Caki2 (cell line): ENCODE results near the gene CIAO2A. TPM values are rescaled to one million over a fixed set of nuclear protein-coding genes. Genes with fewer than 3 reads are reported as not detected.
"Not testable (repeated sequence)": the region's sequence is repeated elsewhere in the genome, so short reads cannot be mapped to it uniquely, and the experiment has no call there.

Experiments
- DNase-seq: peaks from one replicate; pipeline ENCODE4 v3.0.0-alpha.2; 2015; ENCODE audit warnings: low read depth
- in situ Hi-C: cut with HindIII; loops from 2 replicates; pipeline ENCODE4 v1.10.0; 2016; ENCODE audit warnings: low sequenced_read_pairs, low pct_unique_long_range_greater_than_20kb, mixed read lengths
- total RNA-seq: library from RNA; depleted of rRNA; stranded (reverse); fragments of >200 nt; shearing (Covaris generic); gene quantifications from 2 replicates; pipeline ENCODE4 v1.2.3, GENCODE V29; 2014; ENCODE audit warnings: low replicate concordance

The CIAO2A gene
- total RNA-seq, 1 experiment from 2014 or later: 139 TPM

DNA sequence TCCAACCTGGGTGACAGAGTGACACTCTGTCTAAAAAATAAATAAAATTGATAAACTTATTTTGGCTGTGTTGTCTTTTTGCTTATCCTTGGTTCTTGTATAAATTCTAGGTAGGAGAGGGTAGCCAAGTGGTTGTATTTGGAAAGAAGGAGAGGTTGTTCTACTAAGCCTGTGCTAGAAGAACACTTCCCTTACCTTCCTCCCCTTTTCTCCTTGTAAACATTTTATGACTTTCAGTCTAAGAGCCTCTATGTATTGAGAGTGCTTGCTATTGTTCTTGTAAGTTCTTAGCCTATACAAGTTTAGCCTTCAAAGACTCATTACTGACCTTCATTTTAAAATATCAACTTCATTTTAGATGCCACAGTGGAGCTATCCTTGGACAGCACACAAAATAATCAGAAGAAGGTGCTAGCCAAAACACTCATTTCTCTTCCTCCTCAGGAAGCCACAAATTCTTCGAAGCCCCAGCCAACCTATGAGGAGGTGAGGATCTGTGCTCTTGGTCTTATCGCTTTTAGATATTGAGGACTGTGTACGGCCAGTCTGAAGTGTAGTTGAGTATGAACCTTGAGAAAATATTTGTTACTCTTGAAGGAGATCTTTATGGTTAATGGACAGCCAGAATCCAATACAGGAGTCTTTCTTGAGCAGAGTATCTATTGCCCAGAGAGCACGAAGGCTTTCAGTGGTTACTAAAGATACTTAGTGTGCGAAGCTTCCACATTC lies 24.3 kb upstream of the CIAO2A start:
- in situ Hi-C loops: no loop called here
- DNase-seq: no peak

GRCh38 chr15:64112904-64113303 lies 19.3 kb upstream of the CIAO2A start:
- in situ Hi-C loops: no loop called here
- DNase-seq: no peak

DNA sequence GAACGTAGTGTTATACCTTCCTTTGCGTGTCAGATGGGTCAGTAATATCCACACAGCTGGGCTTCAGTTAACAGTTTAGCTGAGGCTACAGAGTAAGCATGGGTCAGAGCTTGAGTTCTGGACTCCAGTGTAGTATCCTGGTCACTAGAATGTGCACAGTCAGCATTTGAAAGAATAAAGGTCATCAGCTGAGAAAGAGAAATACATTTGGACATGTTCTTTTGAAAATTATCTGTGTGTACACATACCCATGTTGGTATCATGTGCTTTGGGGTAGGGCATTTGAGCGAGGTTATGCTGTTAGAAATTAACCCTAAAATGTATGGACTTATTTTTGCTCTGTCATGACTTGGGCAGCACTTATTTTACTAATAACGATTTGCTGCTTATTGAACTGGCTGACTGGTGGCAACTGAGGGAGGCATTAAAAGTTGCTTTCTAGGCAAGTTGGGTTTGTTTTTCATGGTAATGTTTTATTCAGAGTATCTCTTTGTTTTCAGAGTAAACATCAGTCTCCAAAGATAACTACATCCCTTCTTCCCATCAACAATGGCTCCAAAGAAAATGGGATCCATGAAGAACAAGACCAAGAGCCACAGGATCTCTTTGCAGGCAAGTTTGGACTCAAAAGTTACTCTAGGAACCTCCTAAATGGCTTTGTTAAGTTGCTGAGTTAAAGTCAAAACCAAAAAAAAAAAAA lies 18.6 kb upstream of the CIAO2A start:
- no peak for DNase-seq
- in situ Hi-C loops: no loop called here

GRCh38 chr15:64111679-64112050 lies 18.0 kb upstream of the CIAO2A start:
- in situ Hi-C loops: no loop called here
- no peak for DNase-seq

- in situ Hi-C loops: no loop called here
- no peak for DNase-seq
These were observed 17.5 kb upstream of the CIAO2A start for GRCh38 chr15:64110950-64111678.

- in situ Hi-C loops, DNase-seq: not testable (repeated sequence)
These were observed 16.6 kb upstream of the CIAO2A start for GRCh38 chr15:64110108-64110701.

GRCh38 chr15:64107337-64107736 lies 13.7 kb upstream of the CIAO2A start:
- in situ Hi-C loops: no loop called here
- DNase-seq: no peak

DNA sequence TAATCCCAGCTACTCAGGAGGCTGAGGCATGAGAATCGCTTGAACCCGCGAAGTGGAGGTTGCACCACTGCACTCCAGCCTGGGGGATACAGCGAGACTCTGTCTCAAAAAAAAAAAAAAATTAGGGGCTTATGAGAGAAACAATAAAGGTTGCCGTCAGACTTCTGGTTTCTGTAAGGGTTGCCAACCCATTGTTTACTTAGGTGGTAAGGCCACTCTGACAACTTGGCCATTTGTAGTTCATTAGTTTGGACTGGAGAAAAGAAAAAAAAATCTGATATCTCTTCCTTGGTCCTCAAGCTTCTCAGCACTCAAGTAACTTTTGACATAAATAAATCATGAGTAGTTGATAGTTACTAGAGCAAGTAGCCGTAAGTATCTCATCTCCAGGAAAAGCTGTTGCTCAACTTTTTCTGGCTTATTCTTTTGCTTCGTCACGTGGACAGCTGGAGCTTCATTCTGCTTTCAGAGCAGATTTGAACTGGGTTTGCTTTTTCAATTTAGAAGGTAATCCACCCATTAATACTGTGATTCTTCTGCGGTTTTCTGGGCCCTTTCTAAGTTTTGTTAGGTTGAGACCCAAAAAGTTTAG lies 11.6 kb upstream of the CIAO2A start:
- DNase-seq: no peak
- in situ Hi-C loops: no loop called here

- in situ Hi-C loops: no loop called here
- DNase-seq: no peak
These were observed 8.9 kb upstream of the CIAO2A start for GRCh38 chr15:64102497-64102896.

- DNase-seq: no peak
- in situ Hi-C loops: no loop called here
These were observed 7.3 kb upstream of the CIAO2A start for GRCh38 chr15:64100958-64101357.

DNA sequence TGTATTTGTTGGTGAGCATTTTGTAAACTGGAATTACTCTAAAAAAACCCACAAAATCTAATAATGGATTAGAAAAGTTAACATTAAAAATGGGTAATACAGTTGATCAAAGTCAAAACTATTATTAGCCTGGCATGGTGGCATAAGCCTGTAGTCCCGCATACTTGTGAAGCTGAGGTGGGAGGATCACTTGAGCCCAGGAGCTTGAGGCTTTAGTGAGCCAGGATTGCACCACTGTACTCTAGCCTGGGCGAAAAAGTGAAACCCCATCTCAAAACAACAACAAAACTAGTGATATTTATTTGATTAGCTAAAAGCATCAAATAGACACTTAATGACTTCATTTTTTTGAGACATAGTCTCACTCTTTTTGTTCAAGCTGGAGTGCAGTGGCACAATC lies 5.7 kb upstream of the CIAO2A start:
- DNase-seq: no peak
- in situ Hi-C loops: no loop called here

- in situ Hi-C loops: no loop called here
- peak; percentile 32 for DNase-seq
These were observed 3.2 kb upstream of the CIAO2A start for GRCh38 chr15:64096668-64097384.

DNA sequence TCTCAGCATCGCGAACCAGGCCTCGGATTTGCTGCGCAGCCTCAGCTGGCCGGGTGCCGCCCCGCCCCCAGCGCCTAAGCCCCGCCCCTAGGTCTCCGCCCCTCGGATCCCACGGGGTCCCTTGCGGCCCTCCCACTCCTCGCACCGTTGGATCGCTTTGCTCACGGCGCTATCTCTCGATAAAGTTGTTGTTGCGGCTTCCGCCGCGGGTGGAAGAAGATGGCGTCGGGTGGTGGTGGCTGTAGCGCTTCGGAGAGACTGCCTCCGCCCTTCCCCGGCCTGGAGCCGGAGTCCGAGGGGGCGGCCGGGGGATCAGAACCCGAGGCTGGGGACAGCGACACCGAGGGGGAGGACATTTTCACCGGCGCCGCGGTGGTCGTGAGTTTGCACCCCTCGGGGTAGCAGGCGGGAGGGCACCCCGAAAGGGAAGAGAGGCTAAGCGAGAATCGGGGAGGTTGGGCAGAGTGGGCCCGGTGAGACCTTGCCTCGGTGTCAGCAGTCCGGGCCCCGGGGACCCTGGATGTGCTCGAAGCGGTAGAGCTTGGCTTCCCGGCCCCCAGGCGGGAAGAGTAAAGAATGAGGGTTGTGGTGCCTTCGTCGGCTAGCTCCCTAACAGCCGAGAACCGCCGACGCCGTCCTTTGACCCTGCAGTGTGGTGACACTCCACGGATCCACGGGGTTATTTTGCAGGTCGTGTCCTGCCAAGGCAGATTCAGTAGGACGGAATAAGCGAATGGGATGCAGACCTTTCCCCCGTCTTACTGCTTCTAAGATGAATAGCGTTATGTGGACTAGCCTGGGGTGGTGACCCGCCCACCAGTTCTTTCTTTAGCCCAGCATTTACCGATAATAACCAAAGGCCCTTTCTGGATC lies 2.4 kb upstream of the CIAO2A start, which contains the start of gene SNX1:
SNX1 (plus strand) TSS at position 188 of the 873 bp plus-strand sequence; CDS start at position 220, 32 bp downstream.
- DNase-seq: peak; percentile 80
- in situ Hi-C loops: no loop called here

GRCh38 chr15:64095431-64095794 lies 1.8 kb upstream of the CIAO2A start:
- in situ Hi-C loops: no loop called here
- no peak for DNase-seq

DNA sequence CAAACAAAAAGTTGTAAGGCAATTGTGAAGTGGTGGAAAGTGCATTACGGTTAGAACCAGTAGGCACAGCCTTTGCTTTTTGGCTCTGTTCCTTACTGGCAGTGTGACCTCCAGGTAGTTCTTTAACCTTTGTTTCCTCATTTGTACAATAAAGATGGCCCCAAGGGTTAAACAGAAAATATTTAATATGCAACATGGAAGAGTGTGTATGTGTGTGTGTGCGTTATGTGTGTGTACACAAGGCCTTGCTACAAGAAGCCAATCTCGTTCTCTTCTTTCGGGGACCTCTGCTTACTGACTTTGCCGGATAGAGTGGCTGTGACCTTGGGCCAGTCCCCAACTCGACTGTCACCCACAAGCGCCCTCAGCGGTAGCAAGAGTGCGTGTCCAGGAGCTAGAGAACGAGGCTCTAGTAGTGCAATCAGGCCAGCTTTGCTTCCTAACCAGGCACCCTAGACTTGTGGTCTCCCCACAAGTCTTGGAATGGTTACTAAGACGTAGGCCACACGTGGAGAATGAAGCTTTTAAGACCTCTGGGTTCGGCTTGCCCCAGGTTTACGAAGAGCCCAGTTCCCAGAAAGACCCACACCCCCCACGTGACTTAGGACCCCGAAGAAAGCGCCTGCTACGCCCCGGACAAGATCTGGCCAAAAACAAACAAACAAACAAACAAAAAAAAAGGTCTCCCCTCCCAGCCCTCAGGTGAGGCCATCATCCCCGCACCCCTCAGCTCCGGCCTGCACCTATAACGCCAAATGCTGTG lies 593 bp downstream of the CIAO2A start:
- in situ Hi-C loops: no loop called here
- DNase-seq: peak; percentile 41

DNA sequence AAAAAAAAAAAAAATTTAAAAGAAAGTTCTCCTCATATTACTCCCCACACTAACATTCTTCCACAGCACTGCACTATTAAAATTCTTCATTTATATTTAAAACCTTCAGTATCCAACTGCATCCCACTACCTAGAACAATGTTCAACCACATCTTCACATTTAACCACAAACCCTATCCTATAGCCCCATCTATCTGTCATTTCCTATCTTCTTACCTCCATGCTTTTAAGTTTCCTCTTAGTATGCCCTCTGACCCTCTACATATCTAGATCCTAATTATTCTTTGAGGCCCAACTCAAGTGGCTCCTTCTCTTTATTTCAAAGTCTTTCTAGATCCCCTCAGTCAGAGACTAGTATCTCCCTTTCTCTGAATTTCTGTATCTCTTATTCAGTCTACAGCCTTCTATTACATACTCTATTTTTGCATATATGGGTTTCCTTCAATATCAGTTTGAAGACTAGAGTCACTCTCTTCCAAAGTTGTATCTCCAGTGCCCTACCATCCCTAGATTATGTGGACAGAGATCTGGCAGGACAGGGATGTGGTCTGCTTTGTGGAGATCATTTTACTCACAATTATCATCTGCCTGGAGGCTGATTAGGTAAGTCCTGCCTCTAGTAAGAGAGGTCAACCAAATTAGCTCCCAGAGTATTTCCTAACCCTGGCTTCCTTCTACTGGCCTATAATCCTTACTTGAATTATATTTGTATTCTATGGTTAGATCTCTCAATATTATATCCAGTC lies 1.4 kb downstream of the CIAO2A start:
- in situ Hi-C loops: no loop called here
- no peak for DNase-seq
